Liver (tissue), 9 donors: ENCODE measurements around the gene CARS1. TPM values are rescaled to one million over a fixed set of nuclear protein-coding genes. Genes with fewer than 3 reads are reported as not detected.

Experiments
- DNase-seq: peaks from one replicate; pipeline ENCODE4 v3.0.0-alpha.2; 2017; ENCODE audit warnings: low spot score
- H3K27ac ChIP-seq, 2 donors: one replicate each; pipeline ENCODE4 v1.7.0; 2013; ENCODE audit warnings: inconsistent platforms in 2 of 2, low read length in 2 of 2, control low read depth in 1 of 2, low read depth in 1 of 2, mild to moderate bottlenecking in 1 of 2
- H3K27me3 ChIP-seq, 4 donors: one replicate each; pipeline versions ENCODE4 v1.6.1 to v1.7.0; 2013; ENCODE audit warnings: low read length in 3 of 4, inconsistent platforms in 1 of 4, mild to moderate bottlenecking in 1 of 4, moderate library complexity in 1 of 4; ENCODE audit not compliant: control insufficient read depth in 4 of 4, insufficient read depth in 4 of 4
- H3K36me3 ChIP-seq, 4 donors: one replicate each; pipeline versions ENCODE4 v1.6.1 to v1.7.0; 2013; ENCODE audit warnings: low read length in 3 of 4, mild to moderate bottlenecking in 3 of 4, low read depth in 1 of 4, moderate library complexity in 1 of 4; ENCODE audit not compliant: control insufficient read depth in 4 of 4, insufficient read depth in 3 of 4
- H3K4me1 ChIP-seq, 4 donors: one replicate each; pipeline versions ENCODE4 v1.6.1 to v1.7.0; 2013; ENCODE audit warnings: low read length in 3 of 4, mild to moderate bottlenecking in 3 of 4, moderate library complexity in 1 of 4; ENCODE audit not compliant: control insufficient read depth in 4 of 4, insufficient read depth in 4 of 4
- H3K4me3 ChIP-seq, 3 donors: one replicate each; pipeline versions ENCODE4 v1.6.1 to v1.7.0; 2013; ENCODE audit warnings: low read length in 3 of 3, control low read depth in 1 of 3, low read depth in 1 of 3, mild to moderate bottlenecking in 1 of 3
- H3K9ac ChIP-seq, 2 donors: one replicate each; pipeline ENCODE4 v1.7.0; 2013; ENCODE audit warnings: low read length in 2 of 2, mild to moderate bottlenecking in 2 of 2, moderate library complexity in 2 of 2, control low read depth in 1 of 2, low read depth in 1 of 2
- H3K9me3 ChIP-seq, 4 donors: one replicate each; pipeline versions ENCODE4 v1.6.1 to v1.7.0; 2013; ENCODE audit warnings: low read length in 3 of 4; ENCODE audit not compliant: control insufficient read depth in 4 of 4
- ATF3 ChIP-seq: IDR thresholded peaks from 2 replicates; pipeline ENCODE4 v1.6.1; 2016; ENCODE audit warnings: antibody characterized with exemption
- CTCF ChIP-seq: fragments of 150-350 bp; IDR thresholded peaks from 2 replicates; pipeline ENCODE4 v1.5.1; 2017; ENCODE audit warnings: improper control_type of control experiment, low read depth, low read length; ENCODE audit not compliant: missing input control
- EGR1 ChIP-seq, 2 donors: IDR thresholded peaks; 2 replicates each; pipeline ENCODE4 v1.6.1; 2016 to 2018; ENCODE audit warnings: antibody characterized with exemption in 2 of 2, low read depth in 2 of 2
- FOXA1 ChIP-seq: IDR thresholded peaks from 2 replicates; pipeline ENCODE4 v1.6.1; 2016; ENCODE audit warnings: antibody characterized with exemption
- FOXA2 ChIP-seq: IDR thresholded peaks from 2 replicates; pipeline ENCODE4 v1.6.1; 2016; ENCODE audit warnings: antibody characterized with exemption
- GABPA ChIP-seq, 2 donors: IDR thresholded peaks in 1 of 2; conservative IDR thresholded peaks in 1 of 2; 2 replicates each; pipeline ENCODE4 v1.6.1; 2016; ENCODE audit warnings: antibody characterized with exemption in 2 of 2, mild to moderate bottlenecking in 1 of 2, moderate library complexity in 1 of 2
- HNF4A ChIP-seq, 2 donors: conservative IDR thresholded peaks; 2 replicates each; pipeline ENCODE4 v1.6.1; 2016; ENCODE audit warnings: antibody characterized with exemption in 2 of 2, mild to moderate bottlenecking in 2 of 2
- HNF4G ChIP-seq: IDR thresholded peaks from 2 replicates; pipeline ENCODE4 v1.6.1; 2016; ENCODE audit warnings: antibody characterized with exemption
- JUND ChIP-seq, 2 donors: IDR thresholded peaks; 2 replicates each; pipeline ENCODE4 v1.6.1; 2016; ENCODE audit warnings: antibody characterized with exemption in 2 of 2
- MAX ChIP-seq: IDR thresholded peaks from 2 replicates; pipeline ENCODE4 v1.6.1; 2016; ENCODE audit warnings: antibody characterized with exemption
- NR2F2 ChIP-seq: IDR thresholded peaks from 2 replicates; pipeline ENCODE4 v1.6.1; 2016; ENCODE audit warnings: antibody characterized with exemption
- RAD21 ChIP-seq, 2 donors: IDR thresholded peaks; 2 replicates each; pipeline ENCODE4 v1.6.1; 2016; ENCODE audit warnings: antibody characterized with exemption in 2 of 2, mild to moderate bottlenecking in 2 of 2
- REST ChIP-seq: IDR thresholded peaks from 2 replicates; pipeline ENCODE4 v1.6.1; 2016; ENCODE audit warnings: antibody characterized with exemption, mild to moderate bottlenecking
- RXRA ChIP-seq, 2 donors: IDR thresholded peaks; 2 replicates each; pipeline ENCODE4 v1.6.1; 2017 to 2018; ENCODE audit warnings: antibody characterized with exemption in 2 of 2, mild to moderate bottlenecking in 1 of 2
- SP1 ChIP-seq: IDR thresholded peaks from 2 replicates; pipeline ENCODE4 v1.6.1; 2018; ENCODE audit warnings: antibody characterized with exemption, mild to moderate bottlenecking
- TAF1 ChIP-seq: conservative IDR thresholded peaks from 2 replicates; pipeline ENCODE4 v1.6.1; 2016; ENCODE audit warnings: antibody characterized with exemption, mild to moderate bottlenecking
- YY1 ChIP-seq: IDR thresholded peaks from 2 replicates; pipeline ENCODE4 v1.6.1; 2016; ENCODE audit warnings: antibody characterized with exemption, mild to moderate bottlenecking
- ZBTB33 ChIP-seq: IDR thresholded peaks from 2 replicates; pipeline ENCODE4 v1.6.1; 2016; ENCODE audit warnings: antibody characterized with exemption
- WGBS: extraction: QIAGEN DNeasy Blood & Tissue Kit; methylation state at CpG from one replicate; pipeline ENCODE4 v1.1.7; 2013; 5-methylcytosine and 5-hydroxymethylcytosine counted together
- polyA plus RNA-seq, 2 donors: library from polyadenylated mRNA; stranded (reverse) in 1 of 2; unstranded in 1 of 2; fragments of 200-250 nt in 1 of 2; fragments of >200 nt in 1 of 2; fragmentation: Nextera tagmentation in 1 of 2; extraction: Ambion mirVana in 1 of 2; gene quantifications; one replicate each; pipeline versions ENCODE4 v1.2.1 to v1.2.3, GENCODE V29; 2013 to 2015
- total RNA-seq, 2 donors: library from RNA; depleted of rRNA; stranded (reverse); fragments of >200 nt; gene quantifications; one replicate each; pipeline ENCODE4 v1.2.3, GENCODE V29; 2014
- donor health status: healthy.
- donor health status: healthy.
- donor health status: healthy.
- donor health status: healthy.
- donor health status: healthy.

CARS1 gene
- total and polyA plus RNA-seq, 4 donors = 15.2 to 40.1 (median 22.1) TPM

- 70% methylated on average over 8 of the region's 8 CpGs for WGBS
- Histone ChIP-seq H3K36me3 (peaks cover 0 to 9% (median 6%) of the 10 kb centered on the region in 4 donors), H3K9me3 (no peaks in the 10 kb centered on the region), H3K4me3 (peak overlapping the region; percentile 87 to 94 (median 89)), H3K27ac (peak overlapping the region; percentile 75 to 87), H3K9ac (peak overlapping the region; percentile 10 to 17), H3K27me3 (no peaks in the 10 kb centered on the region), H3K4me1 (peaks cover 3 to 20% (median 16%) of the 10 kb centered on the region in 4 donors)
- TF ChIP-seq YY1 (no peak), HNF4A (conservative IDR thresholded peaks at IDR 0.05) (no peak), HNF4G (no peak), REST (no peak), SP1 (no peak), TAF1 (no peak), ZBTB33 (no peak), CTCF (no peak), RAD21 (IDR thresholded peaks at IDR 0.05) (no peak), GABPA (IDR thresholded peaks at IDR 0.05 in 1 of 2, conservative IDR thresholded peaks at IDR 0.05 in 1 of 2) (no peak), NR2F2 (no peak), MAX (no peak), RXRA (IDR thresholded peaks at IDR 0.05) (no peak), ATF3 (no peak), FOXA2 (no peak), FOXA1 (no peak), JUND (IDR thresholded peaks at IDR 0.05) (no peak)
- no peak for DNase-seq
Observed at GRCh38 chr11:3055891-3056290, 1.3 kb downstream of the CARS1 start.

GRCh38 chr11:3052567-3052966, 4.7 kb downstream of the CARS1 start:
- DNase-seq = no peak
- 96% methylated on average over 11 of the region's 11 CpGs for WGBS
- TF ChIP-seq FOXA1 (no peak), ATF3 (no peak), REST (no peak), CTCF (no peak), YY1 (no peak), EGR1 (IDR thresholded peaks at IDR 0.05; ENCODE audit: low read depth in 2 of 2) (no peak), JUND (IDR thresholded peaks at IDR 0.05) (no peak), FOXA2 (no peak)
- peaks cover 0 to 9% (median 6%) of the 10 kb centered on the region in 4 donors for H3K36me3 ChIP-seq
- peaks cover 1 to 34% (median 22%) of the 10 kb centered on the region in 4 donors for H3K4me1 ChIP-seq
- no peaks in the 10 kb centered on the region for H3K9me3 ChIP-seq
- H3K27ac ChIP-seq = no peak overlapping the region
- no peak overlapping the region for H3K9ac ChIP-seq
- no peak overlapping the region for H3K4me3 ChIP-seq
- no peaks in the 10 kb centered on the region for H3K27me3 ChIP-seq
